Measurements from ENCODE around the gene CCDC197. TPM values are rescaled to one million over a fixed set of nuclear protein-coding genes. Genes with fewer than 3 reads are reported as not detected.
A peak's percentile ranks its signal among the peaks of the same experiment; 100 is the strongest.

Gene CCDC197
- total RNA-seq, 2 experiments from 2014 or later = not detected

GRCh38 chr14:94040247-94040646, 43.1 kb downstream of the CCDC197 start:
- intact Hi-C loops (cut with DNase I, micrococcal nuclease) = no loop called here
- no peak overlapping the region for H3K4me3 ChIP-seq (ENCODE audit: low read length)
- Mint-ChIP-seq H3K4me1 (ENCODE audit: low read depth) (peaks cover 4% of the 10 kb centered on the region), H3K36me3 (ENCODE audit: low read depth) (peaks cover 20% of the 10 kb centered on the region), H3K9me3 (no peaks in the 10 kb centered on the region), H3K4me3 (no peak overlapping the region), H3K27ac (no peak overlapping the region), H3K27me3 (no peaks in the 10 kb centered on the region)
- DNase-seq = no peak
- TF ChIP-seq CTCF (IDR thresholded peaks at IDR 0.05) = no peak
- no peaks in the 10 kb centered on the region for H3K9me3 ChIP-seq (ENCODE audit: control insufficient read depth in 1 of 2, insufficient read depth in 1 of 2, low read length in 2 of 2)
- CTCF ChIA-PET = interaction anchor here (1.1 kb wide), 1 partner anchor 96 kb away, joined by 3 read pairs; no protein-coding TSS in a partner anchor
- no peak for ATAC-seq (ENCODE audit: poor library complexity)
- POLR2A ChIA-PET = no interaction called here
- peaks cover 9% of the 10 kb centered on the region for H3K36me3 ChIP-seq (ENCODE audit: insufficient read depth, low read length)
- peaks cover 4% of the 10 kb centered on the region for H3K4me1 ChIP-seq (ENCODE audit: insufficient read depth, low read length)
- no peaks in the 10 kb centered on the region for H3K27me3 ChIP-seq (ENCODE audit: control insufficient read depth in 1 of 2, insufficient read depth in 2 of 2, low read length in 2 of 2)
- no peak overlapping the region for H3K27ac ChIP-seq (ENCODE audit: low read depth in 1 of 2, low read length in 2 of 2)

- no peak for DNase-seq
- Mint-ChIP-seq H3K4me3 (no peak overlapping the region), H3K9me3 (no peaks in the 10 kb centered on the region), H3K36me3 (ENCODE audit: low read depth) (peaks cover 26% of the 10 kb centered on the region), H3K27ac (no peak overlapping the region), H3K27me3 (no peaks in the 10 kb centered on the region), H3K4me1 (ENCODE audit: low read depth) (peaks cover 4% of the 10 kb centered on the region)
- POLR2A ChIA-PET = no interaction called here
- CTCF ChIA-PET = no interaction called here
- Histone ChIP-seq H3K4me1 (ENCODE audit: insufficient read depth, low read length) (peaks cover 4% of the 10 kb centered on the region), H3K27me3 (ENCODE audit: control insufficient read depth in 1 of 2, insufficient read depth in 2 of 2, low read length in 2 of 2) (no peaks in the 10 kb centered on the region), H3K4me3 (ENCODE audit: low read length) (no peak overlapping the region), H3K9me3 (ENCODE audit: control insufficient read depth in 1 of 2, insufficient read depth in 1 of 2, low read length in 2 of 2) (no peaks in the 10 kb centered on the region), H3K27ac (ENCODE audit: low read depth in 1 of 2, low read length in 2 of 2) (no peak overlapping the region), H3K36me3 (ENCODE audit: insufficient read depth, low read length) (peaks cover 14% of the 10 kb centered on the region)
- no peak for ATAC-seq (ENCODE audit: poor library complexity)
- TF ChIP-seq CTCF (IDR thresholded peaks at IDR 0.05) = no peak
- intact Hi-C loops (cut with DNase I, micrococcal nuclease) = no loop called here
These were observed 43.7 kb downstream of the CCDC197 start for GRCh38 chr14:94040796-94041195.

- CTCF ChIA-PET = no interaction called here
- peaks cover 1% of the 10 kb centered on the region for H3K4me1 Mint-ChIP-seq (ENCODE audit: low read depth)
- no peak for ATAC-seq (ENCODE audit: poor library complexity)
- H3K36me3 Mint-ChIP-seq (ENCODE audit: low read depth) = peaks cover 35% of the 10 kb centered on the region
- Histone ChIP-seq H3K4me3 (ENCODE audit: low read length) (no peak overlapping the region), H3K36me3 (ENCODE audit: insufficient read depth, low read length) (peaks cover 24% of the 10 kb centered on the region), H3K27ac (ENCODE audit: low read depth in 1 of 2, low read length in 2 of 2) (no peak overlapping the region), H3K9me3 (ENCODE audit: control insufficient read depth in 1 of 2, insufficient read depth in 1 of 2, low read length in 2 of 2) (no peaks in the 10 kb centered on the region), H3K4me1 (ENCODE audit: insufficient read depth, low read length) (peaks cover under 1% of the 10 kb centered on the region), H3K27me3 (ENCODE audit: control insufficient read depth in 1 of 2, insufficient read depth in 2 of 2, low read length in 2 of 2) (no peaks in the 10 kb centered on the region)
- no peak overlapping the region for H3K4me3 Mint-ChIP-seq
- peak overlapping the region; percentile 25 for H3K27ac Mint-ChIP-seq
- TF ChIP-seq CTCF (IDR thresholded peaks at IDR 0.05) = no peak
- no peak for DNase-seq
- H3K27me3 Mint-ChIP-seq = no peaks in the 10 kb centered on the region
- intact Hi-C loops (cut with DNase I, micrococcal nuclease) = no loop called here
- H3K9me3 Mint-ChIP-seq = no peaks in the 10 kb centered on the region
- POLR2A ChIA-PET = no interaction called here
These were observed 44.6 kb downstream of the CCDC197 start for GRCh38 chr14:94041551-94042346.

All from CD4-positive, alpha-beta T cell (primary cell).